ENCODE data around the gene ZNF414.

DNA sequence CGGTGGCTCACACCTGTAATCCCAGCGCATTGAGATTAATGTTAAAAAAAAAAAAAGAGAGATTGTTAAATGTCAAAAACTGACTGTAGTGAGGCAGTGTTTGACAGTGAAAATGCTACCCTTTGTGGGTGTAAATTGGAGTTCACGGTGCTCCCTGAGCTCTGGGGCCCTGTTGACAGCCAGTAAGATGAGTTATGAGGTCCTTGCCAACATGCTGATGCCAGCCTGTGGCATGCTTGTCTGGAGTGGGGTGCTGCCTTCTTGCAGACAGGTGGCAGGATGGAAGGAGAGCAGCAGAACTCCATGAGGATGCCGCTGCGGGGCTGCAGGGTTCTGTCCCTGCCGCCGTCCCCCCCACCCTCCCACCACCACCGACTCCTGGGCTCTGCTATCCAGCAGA is 37.4 kb downstream of the ZNF414 start:
- TF ChIP-seq CTCF (IDR thresholded peaks at IDR 0.05) (no peak), POLR2A (IDR thresholded peaks at IDR 0.05) (no peak)

Measured in tibial nerve (tissue), 3 donors.